DMS114 treated with DMSO at 0.1 percent for 48 hours (cell line): ENCODE results near the gene FZR1.
"Not testable (repeated sequence)": the region's sequence is repeated elsewhere in the genome, so short reads cannot be mapped to it uniquely, and the experiment has no call there.

Experiments used
- DNase-seq: peaks from one replicate; lab custom pipeline; 2025; ENCODE audit not compliant: unreplicated experiment; lab: John Stamatoyannopoulos, UW

The FZR1 gene

DNA sequence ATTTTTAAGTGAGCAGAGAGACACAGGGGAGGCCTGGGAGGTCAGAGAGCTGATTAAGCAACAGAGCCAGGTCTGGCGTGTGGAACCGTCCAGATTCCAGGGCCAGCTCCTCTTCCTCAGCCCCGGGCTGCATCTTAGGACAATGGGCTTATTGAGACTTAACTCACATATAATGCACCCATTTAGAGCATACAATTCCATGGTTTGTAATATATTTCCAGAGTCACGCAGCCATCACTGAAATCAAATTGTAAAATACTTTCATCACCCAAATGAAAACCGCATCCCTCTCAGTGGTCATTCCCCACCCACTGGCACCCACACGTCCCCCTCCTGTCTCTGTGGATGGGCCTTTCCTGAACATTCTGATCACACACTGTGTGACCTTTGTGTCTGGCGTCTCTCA, 64.5 kb downstream of the FZR1 start:
- DNase-seq: no peak

GRCh38 chr19:3572132-3572854, 66.2 kb downstream of the FZR1 start:
- peak; percentile 96 for DNase-seq

DNA sequence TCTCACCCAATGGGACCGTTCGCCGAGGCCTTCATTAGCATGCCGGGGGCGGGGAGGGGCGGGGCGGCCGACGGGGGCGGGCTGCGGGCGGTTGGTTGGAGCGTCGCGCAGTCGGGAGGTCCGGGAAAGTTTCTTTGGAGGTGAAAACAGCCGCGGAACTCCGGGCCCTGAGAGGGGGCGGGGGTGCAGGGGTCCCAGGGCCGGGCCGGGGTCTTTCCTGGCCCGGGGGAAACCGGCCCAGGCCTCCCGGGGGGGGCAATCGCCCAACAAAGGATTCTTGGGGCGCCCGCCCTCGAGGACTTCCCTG, 66.7 kb downstream of the FZR1 start, which contains the start of gene HMG20B:
Gene HMG20B, plus strand, starts transcription at position 90 of the 307 bp plus-strand sequence. CDS start 366 bp downstream, outside the sequence.
- no peak for DNase-seq

DNA sequence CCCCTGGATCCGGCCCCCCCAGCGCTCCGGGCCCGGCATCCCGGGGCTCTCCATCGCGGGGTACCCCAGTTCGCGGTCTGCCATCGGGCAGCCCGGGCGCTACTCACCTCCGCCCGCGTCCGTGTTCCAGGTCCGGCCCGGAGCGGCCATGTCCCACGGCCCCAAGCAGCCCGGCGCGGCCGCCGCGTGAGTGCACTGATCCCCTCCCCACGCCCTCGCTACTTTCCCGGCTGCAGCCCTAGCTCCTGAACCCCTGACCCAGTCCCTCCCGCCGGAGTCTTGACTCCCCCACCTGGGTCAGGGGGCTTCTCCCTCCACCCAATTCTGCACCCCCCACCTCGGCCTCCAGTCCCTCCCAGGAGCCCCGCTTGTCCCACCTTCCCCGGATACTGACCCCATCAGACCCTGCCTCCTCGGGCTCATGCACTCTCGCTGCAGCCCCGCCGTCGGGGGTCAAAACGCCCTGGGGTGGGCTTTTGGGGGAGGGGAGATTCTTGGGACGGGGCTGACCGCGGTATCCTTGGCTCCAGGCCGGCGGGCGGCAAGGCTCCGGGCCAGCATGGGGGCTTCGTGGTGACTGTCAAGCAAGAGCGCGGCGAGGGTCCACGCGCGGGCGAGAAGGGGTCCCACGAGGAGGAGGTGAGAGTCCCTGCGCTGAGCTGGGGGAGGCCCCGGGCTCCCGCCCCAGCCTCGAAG, 67.2 kb downstream of the FZR1 start:
- no peak for DNase-seq

- peak; percentile 92 for DNase-seq
Measured at GRCh38 chr19:3573858-3574637, 67.9 kb downstream of the FZR1 start.

DNA sequence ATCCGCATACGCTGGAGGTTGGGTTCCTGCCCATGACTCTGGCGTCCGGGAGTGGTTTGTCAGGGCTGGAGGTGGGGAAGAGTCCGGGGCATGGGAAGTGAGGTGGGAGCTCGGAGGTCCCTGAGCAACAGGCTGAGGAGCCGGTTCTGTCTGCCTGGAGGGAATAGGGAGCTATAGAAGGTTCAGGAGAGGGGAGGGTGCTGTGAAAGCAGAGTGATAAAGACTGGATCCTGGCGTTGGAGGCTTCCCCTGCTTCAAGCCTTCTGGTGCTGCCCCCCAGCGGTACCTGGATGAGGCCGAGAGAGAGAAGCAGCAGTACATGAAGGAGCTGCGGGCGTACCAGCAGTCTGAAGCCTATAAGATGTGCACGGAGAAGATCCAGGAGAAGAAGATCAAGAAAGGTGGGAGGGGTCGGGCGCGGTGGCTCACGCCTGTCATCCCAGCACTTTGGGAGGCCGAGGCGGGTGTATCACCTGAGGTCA, 69.2 kb downstream of the FZR1 start:
- DNase-seq: peak; percentile 13

GRCh38 chr19:3575949-3576673, 70.0 kb downstream of the FZR1 start:
- no peak for DNase-seq

GRCh38 chr19:3576696-3577443, 70.8 kb downstream of the FZR1 start:
- no peak for DNase-seq

DNA sequence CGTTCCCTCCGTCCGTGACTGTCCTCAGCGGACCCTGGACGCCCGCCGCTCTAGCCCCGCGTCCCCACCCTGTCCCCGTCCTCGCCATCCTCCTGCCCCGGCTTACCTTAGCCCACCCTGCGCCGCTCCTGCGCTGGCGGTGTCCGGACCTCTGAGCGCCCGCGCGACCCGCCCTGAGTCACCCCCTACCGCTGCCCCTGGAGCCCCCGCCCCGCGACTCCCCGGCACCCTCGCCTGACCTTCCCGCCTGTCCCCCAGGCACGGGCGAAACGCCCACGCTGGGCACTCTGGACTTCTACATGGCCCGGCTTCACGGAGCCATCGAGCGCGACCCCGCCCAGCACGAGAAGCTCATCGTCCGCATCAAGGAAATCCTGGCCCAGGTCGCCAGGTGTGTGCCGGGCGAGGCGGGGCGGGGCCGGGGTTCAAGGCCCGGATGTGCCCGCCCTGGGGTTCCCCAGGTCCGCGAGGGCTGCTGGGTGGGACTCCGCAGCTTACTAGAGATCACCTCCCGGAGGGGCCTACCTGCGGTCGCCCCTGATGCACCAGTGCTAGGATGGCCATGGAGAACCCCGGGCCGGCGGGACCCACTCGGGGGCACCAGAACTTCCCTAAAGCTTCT, 71.7 kb downstream of the FZR1 start:
- DNase-seq: no peak

DNA sequence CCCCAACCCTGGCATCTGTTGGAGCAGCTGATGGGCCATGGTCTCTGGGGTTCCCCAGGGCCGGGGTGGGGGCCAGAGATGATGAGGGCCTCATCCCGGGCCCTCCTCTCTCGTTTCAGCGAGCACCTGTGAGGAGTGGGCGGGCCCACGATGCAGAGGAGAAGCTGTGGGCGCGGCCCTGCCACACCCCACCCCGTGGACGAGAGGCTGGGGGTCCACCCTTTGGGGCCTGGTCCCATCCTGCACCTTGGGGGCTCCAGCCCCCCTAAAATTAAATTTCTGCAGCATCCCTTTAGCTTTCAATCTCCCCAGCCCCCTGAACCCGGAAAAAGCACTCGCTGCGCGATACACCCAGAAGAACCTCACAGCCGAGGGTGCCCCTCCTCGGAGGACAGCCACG, 72.3 kb downstream of the FZR1 start:
- no peak for DNase-seq

DNA sequence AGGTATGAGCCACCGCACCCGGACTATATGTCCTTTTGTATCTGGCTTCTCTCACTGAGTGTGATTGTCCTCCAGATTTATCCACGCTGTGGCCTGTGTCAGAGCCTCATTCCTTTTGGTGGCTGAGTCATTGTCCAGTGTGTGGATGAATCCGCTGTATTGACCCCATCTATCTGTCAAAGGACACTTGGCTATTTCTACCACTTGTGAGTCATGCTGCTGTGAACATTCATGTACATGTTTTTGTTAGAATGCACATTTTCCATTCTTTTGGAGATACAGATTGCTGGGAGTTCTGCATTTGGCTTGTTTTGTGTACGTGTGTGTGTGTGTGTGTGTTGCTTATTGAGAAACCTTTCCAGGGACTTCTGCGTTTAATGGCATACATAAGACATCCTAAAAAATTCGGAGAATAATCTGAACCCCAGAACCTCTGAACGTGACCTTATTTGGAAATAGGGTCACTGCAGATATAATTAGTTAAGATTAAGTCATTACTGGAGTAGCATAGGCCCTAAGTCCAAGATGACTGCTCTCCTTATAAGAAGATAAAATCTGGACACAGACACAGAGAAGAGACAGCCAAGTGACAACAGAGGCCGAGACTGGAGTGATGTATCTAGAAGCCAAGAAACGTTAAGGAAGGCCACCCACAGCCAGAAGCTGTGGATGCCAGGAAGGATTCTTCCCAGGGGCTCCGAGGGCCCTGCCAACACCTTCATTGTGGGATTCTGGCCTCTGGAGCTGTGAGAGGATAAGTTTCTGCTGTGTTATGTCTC, 74.2 kb downstream of the FZR1 start:
- no peak for DNase-seq

- DNase-seq: not testable (repeated sequence)
Measured at GRCh38 chr19:3581792-3582191, 75.7 kb downstream of the FZR1 start.

GRCh38 chr19:3584036-3584802, 78.1 kb downstream of the FZR1 start:
- DNase-seq: not testable (repeated sequence)

GRCh38 chr19:3585301-3586126, 79.4 kb downstream of the FZR1 start, which contains the start of gene GIPC3:
TSS of gene GIPC3 (plus strand) at chr19:3585478. CDS start at chr19:3585598, 120 bp downstream.
- DNase-seq: no peak

DNA sequence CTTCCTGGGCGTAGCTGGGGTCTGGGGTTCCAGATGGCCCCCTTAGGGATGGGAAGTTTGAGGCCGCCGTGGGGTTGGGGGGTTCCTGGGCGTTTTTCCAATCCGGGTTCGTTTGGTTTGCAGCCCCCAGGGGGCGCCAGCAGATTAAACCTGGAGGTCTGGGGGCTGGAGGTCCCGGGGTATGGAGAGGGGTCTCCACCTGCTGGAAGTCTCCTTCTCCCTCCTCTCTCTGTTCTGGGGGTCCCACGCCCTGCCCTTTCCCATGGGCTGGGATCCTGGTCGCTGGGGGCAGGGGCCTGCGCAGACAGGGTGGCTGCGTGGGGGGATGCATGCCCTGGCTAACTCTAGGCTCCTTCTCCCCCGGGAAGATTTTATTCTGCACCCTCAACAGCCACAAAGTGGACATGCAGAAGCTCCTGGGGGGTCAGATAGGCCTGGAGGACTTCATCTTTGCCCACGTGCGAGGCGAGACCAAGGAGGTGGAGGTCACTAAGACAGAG, 80.1 kb downstream of the FZR1 start:
- DNase-seq: no peak

- no peak for DNase-seq
Measured at GRCh38 chr19:3586707-3587346, 80.7 kb downstream of the FZR1 start.
